TTC549 (cell line): ENCODE data around the gene ARHGEF4.

Experiments used
- FAIRE-seq: peaks from 2 replicates; lab custom pipeline; 2012; peaks lifted over from hg19 to GRCh38; lab: Jason Lieb, UNC

Gene ARHGEF4

GRCh38 chr2:130835766-130836015, 1.0 kb upstream of the ARHGEF4 start:
- no peak for FAIRE-seq

GRCh38 chr2:130837175-130837810, 579 bp downstream of the ARHGEF4 start:
- no peak for FAIRE-seq

GRCh38 chr2:130837811-130838565, 1.3 kb downstream of the ARHGEF4 start:
- no peak for FAIRE-seq

- no peak for FAIRE-seq
Observed at GRCh38 chr2:130839011-130839780, 2.5 kb downstream of the ARHGEF4 start.

GRCh38 chr2:130840506-130840905, 3.8 kb downstream of the ARHGEF4 start:
- no peak for FAIRE-seq

GRCh38 chr2:130841741-130842365, 5.1 kb downstream of the ARHGEF4 start:
- no peak for FAIRE-seq

GRCh38 chr2:130842770-130843169, 6.1 kb downstream of the ARHGEF4 start:
- no peak for FAIRE-seq

GRCh38 chr2:130843321-130843985, 6.7 kb downstream of the ARHGEF4 start:
- no peak for FAIRE-seq

GRCh38 chr2:130844161-130844560, 7.4 kb downstream of the ARHGEF4 start:
- no peak for FAIRE-seq

GRCh38 chr2:130845505-130846085, 8.9 kb downstream of the ARHGEF4 start:
- no peak for FAIRE-seq

GRCh38 chr2:130846233-130846632, 9.5 kb downstream of the ARHGEF4 start:
- FAIRE-seq, result no peak

GRCh38 chr2:130846686-130847375, 10.1 kb downstream of the ARHGEF4 start:
- FAIRE-seq, result no peak

GRCh38 chr2:130847776-130848525, 11.2 kb downstream of the ARHGEF4 start:
- no peak for FAIRE-seq

GRCh38 chr2:130848526-130849210, 12.0 kb downstream of the ARHGEF4 start:
- FAIRE-seq, result no peak

- FAIRE-seq, result no peak
Observed at GRCh38 chr2:130849896-130850787, 13.4 kb downstream of the ARHGEF4 start.

GRCh38 chr2:130850788-130851623, 14.3 kb downstream of the ARHGEF4 start:
- FAIRE-seq, result no peak

GRCh38 chr2:130851624-130852382, 15.1 kb downstream of the ARHGEF4 start:
- FAIRE-seq, result no peak
